ENCODE data around the gene B3GAT2. TPM values are rescaled to one million over a fixed set of nuclear protein-coding genes. Genes with fewer than 3 reads are reported as not detected.
"Not testable (repeated sequence)": the region's sequence is repeated elsewhere in the genome, so short reads cannot be mapped to it uniquely, and the experiment has no call there.

Gene B3GAT2
- total RNA-seq, 1 experiment from 2014 or later = not detected

DNA sequence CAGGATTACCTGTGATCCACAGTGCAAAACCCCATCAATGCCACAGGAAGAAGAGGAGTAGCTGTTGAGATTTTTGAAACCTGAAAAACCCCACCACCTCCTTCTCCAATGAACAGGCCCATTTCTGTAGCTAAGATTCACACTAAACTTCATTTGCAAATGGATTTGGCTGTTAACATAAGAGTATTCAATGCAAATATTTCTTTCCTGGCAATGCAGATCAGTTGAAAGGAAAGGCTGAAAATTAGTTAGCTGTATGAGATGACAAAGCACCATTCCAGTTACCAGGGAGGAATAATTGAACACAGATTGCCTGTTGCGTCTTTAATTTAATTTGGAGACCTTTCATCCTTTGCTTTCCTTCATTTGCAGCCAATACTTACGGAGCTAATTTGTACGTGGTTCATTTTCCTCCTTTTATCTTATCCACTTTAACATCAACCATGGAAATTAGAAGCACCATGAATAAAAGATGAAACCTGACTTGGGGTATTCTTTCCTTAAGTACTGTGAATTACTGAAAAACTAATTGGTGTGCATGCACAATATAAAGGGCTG, 4.2 kb downstream of the B3GAT2 start:
- no peak overlapping the region for H2AFZ ChIP-seq (ENCODE audit: low read length)
- no peak for DNase-seq
- 0 out of 2 replicates have a peak, but pooled peaks cover 3% of the 10 kb centered on the region for H3K4me1 ChIP-seq (ENCODE audit: low read length)
- no peaks in the 10 kb centered on the region for H3K9me2 ChIP-seq (replicated peaks; ENCODE audit: insufficient read depth, low read length)
- no peak overlapping the region for H3K4me2 ChIP-seq (ENCODE audit: low read depth, low read length, poor library complexity, severe bottlenecking)
- H3K9me3 ChIP-seq (ENCODE audit: low read length) = no peaks in the 10 kb centered on the region
- no peak overlapping the region for H3K4me3 ChIP-seq (ENCODE audit: low read length)
- no peak overlapping the region for H3K27ac ChIP-seq (ENCODE audit: low read length)
- H3K79me2 ChIP-seq (ENCODE audit: low read length) = no peaks in the 10 kb centered on the region
- no peaks in the 10 kb centered on the region for H3K27me3 ChIP-seq (ENCODE audit: low read length)
- no peak overlapping the region for H3K9ac ChIP-seq (ENCODE audit: low read length)
- H3K36me3 ChIP-seq (ENCODE audit: insufficient read depth, low read length) = no peaks in the 10 kb centered on the region
- no peaks in the 10 kb centered on the region for H4K20me1 ChIP-seq (ENCODE audit: insufficient read depth, low read depth, low read length)

DNA sequence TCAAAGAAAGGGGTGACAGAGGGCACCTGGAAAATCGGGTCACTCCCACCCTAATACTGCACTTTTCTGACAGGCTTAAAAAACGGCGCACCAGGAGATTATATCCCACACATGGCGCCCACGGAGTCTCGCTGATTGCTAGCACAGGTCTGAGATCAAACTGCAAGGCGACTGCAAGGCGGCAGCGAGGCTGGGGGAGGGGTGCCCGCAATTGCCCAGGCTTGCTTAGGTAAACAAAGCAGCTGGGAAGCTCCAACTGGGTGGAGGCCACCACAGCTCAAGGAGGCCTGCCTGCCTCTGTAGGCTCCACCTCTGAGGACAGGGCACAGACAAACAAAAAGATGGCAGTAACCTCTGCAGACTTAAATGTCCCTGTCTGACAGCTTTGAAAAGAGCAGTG, 12.5 kb downstream of the B3GAT2 start:
- H3K9me3 ChIP-seq (ENCODE audit: low read length); H3K4me1 ChIP-seq (ENCODE audit: low read length): not testable (repeated sequence)

GRCh38 chr6:70933853-70934252, 23.0 kb downstream of the B3GAT2 start:
- DNase-seq = no peak
- Histone ChIP-seq H2AFZ (ENCODE audit: low read length) (no peak overlapping the region), H3K9ac (ENCODE audit: low read length) (no peak overlapping the region), H3K4me2 (ENCODE audit: low read depth, low read length, poor library complexity, severe bottlenecking) (no peak overlapping the region), H3K9me2 (replicated peaks; ENCODE audit: insufficient read depth, low read length) (no peaks in the 10 kb centered on the region), H3K4me3 (ENCODE audit: low read length) (no peak overlapping the region), H4K20me1 (ENCODE audit: insufficient read depth, low read depth, low read length) (no peaks in the 10 kb centered on the region), H3K9me3 (ENCODE audit: low read length) (no peaks in the 10 kb centered on the region), H3K27ac (ENCODE audit: low read length) (no peak overlapping the region), H3K36me3 (ENCODE audit: insufficient read depth, low read length) (no peaks in the 10 kb centered on the region), H3K4me1 (ENCODE audit: low read length) (no peaks in the 10 kb centered on the region), H3K79me2 (ENCODE audit: low read length) (no peaks in the 10 kb centered on the region), H3K27me3 (ENCODE audit: low read length) (no peaks in the 10 kb centered on the region)

More for the DNA sequence above, 12.5 kb downstream of the B3GAT2 start:
- not testable (repeated sequence) for DNase-seq; H3K4me2 ChIP-seq (ENCODE audit: low read depth, low read length, poor library complexity, severe bottlenecking); H3K79me2 ChIP-seq (ENCODE audit: low read length); H3K9me2 ChIP-seq (replicated peaks; ENCODE audit: insufficient read depth, low read length); H3K36me3 ChIP-seq (ENCODE audit: insufficient read depth, low read length); H3K9ac ChIP-seq (ENCODE audit: low read length); H3K27me3 ChIP-seq (ENCODE audit: low read length); H3K27ac ChIP-seq (ENCODE audit: low read length); H4K20me1 ChIP-seq (ENCODE audit: insufficient read depth, low read depth, low read length); H3K4me3 ChIP-seq (ENCODE audit: low read length); H2AFZ ChIP-seq (ENCODE audit: low read length)

DNA sequence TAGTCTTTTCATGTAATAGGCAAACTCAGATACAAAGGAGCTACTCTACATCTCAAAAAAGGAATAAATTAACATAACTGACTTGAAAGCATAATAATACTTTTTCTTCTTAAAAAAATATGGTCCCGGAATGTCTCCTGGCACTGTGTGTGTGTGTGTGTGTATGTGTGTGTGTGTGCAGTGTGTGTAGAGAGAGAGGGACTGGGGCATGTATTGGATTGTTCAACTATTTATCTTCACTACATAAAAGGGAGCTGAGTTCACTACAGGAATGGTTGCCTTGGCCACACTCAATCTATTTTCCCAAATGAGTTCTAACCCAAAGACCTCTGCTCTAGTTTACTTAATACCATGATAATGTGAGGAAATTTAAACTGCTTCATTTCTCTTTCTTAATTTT, 51.1 kb downstream of the B3GAT2 start:
- H3K27me3 ChIP-seq (ENCODE audit: low read length) = no peaks in the 10 kb centered on the region
- no peaks in the 10 kb centered on the region for H3K9me2 ChIP-seq (replicated peaks; ENCODE audit: insufficient read depth, low read length)
- H2AFZ ChIP-seq (ENCODE audit: low read length) = no peak overlapping the region
- no peak overlapping the region for H3K4me3 ChIP-seq (ENCODE audit: low read length)
- H4K20me1 ChIP-seq (ENCODE audit: insufficient read depth, low read depth, low read length) = no peaks in the 10 kb centered on the region
- H3K27ac ChIP-seq (ENCODE audit: low read length) = no peak overlapping the region
- H3K79me2 ChIP-seq (ENCODE audit: low read length) = no peaks in the 10 kb centered on the region
- no peak overlapping the region for H3K4me2 ChIP-seq (ENCODE audit: low read depth, low read length, poor library complexity, severe bottlenecking)
- no peaks in the 10 kb centered on the region for H3K9me3 ChIP-seq (ENCODE audit: low read length)
- H3K36me3 ChIP-seq (ENCODE audit: insufficient read depth, low read length) = no peaks in the 10 kb centered on the region
- no peak for DNase-seq
- H3K9ac ChIP-seq (ENCODE audit: low read length) = no peak overlapping the region
- H3K4me1 ChIP-seq (ENCODE audit: low read length) = no peaks in the 10 kb centered on the region

- H3K79me2 ChIP-seq (ENCODE audit: low read length) = no peaks in the 10 kb centered on the region
- no peaks in the 10 kb centered on the region for H3K4me1 ChIP-seq (ENCODE audit: low read length)
- H3K4me2 ChIP-seq (ENCODE audit: low read depth, low read length, poor library complexity, severe bottlenecking) = no peak overlapping the region
- no peaks in the 10 kb centered on the region for H3K36me3 ChIP-seq (ENCODE audit: insufficient read depth, low read length)
- H3K9ac ChIP-seq (ENCODE audit: low read length) = no peak overlapping the region
- no peak overlapping the region for H3K4me3 ChIP-seq (ENCODE audit: low read length)
- DNase-seq = no peak
- H3K9me3 ChIP-seq (ENCODE audit: low read length) = no peaks in the 10 kb centered on the region
- H4K20me1 ChIP-seq (ENCODE audit: insufficient read depth, low read depth, low read length) = no peaks in the 10 kb centered on the region
- no peaks in the 10 kb centered on the region for H3K9me2 ChIP-seq (replicated peaks; ENCODE audit: insufficient read depth, low read length)
- H3K27me3 ChIP-seq (ENCODE audit: low read length) = no peaks in the 10 kb centered on the region
- no peak overlapping the region for H3K27ac ChIP-seq (ENCODE audit: low read length)
- no peak overlapping the region for H2AFZ ChIP-seq (ENCODE audit: low read length)
These were observed 53.0 kb downstream of the B3GAT2 start for GRCh38 chr6:70903665-70904452.

DNA sequence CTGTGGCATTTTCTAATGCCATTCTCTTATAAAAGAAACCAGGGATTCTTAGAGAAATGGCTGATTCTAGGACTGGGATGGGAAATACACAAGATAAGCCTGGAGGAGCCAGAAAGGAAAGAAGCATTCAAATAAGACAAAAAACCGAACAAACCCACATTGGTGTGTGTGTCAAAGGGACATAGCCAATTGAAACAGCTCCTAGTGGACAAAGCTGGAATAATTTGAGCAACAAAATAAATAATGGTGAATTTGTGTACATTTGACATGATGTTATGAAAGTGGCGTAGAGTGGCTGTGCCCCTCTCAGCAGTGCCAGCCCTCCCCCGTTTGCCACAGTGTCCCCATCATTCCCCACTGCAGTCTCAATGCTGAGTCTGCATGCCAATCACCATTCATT, 55.5 kb downstream of the B3GAT2 start:
- H3K36me3 ChIP-seq (ENCODE audit: insufficient read depth, low read length) = no peaks in the 10 kb centered on the region
- peak; percentile 43 for DNase-seq
- no peaks in the 10 kb centered on the region for H3K27me3 ChIP-seq (ENCODE audit: low read length)
- no peak overlapping the region for H2AFZ ChIP-seq (ENCODE audit: low read length)
- H3K9ac ChIP-seq (ENCODE audit: low read length) = no peak overlapping the region
- no peak overlapping the region for H3K27ac ChIP-seq (ENCODE audit: low read length)
- H3K79me2 ChIP-seq (ENCODE audit: low read length) = no peaks in the 10 kb centered on the region
- no peaks in the 10 kb centered on the region for H3K9me2 ChIP-seq (replicated peaks; ENCODE audit: insufficient read depth, low read length)
- no peak overlapping the region for H3K4me3 ChIP-seq (ENCODE audit: low read length)
- no peaks in the 10 kb centered on the region for H3K9me3 ChIP-seq (ENCODE audit: low read length)
- H3K4me1 ChIP-seq (ENCODE audit: low read length) = no peaks in the 10 kb centered on the region
- H4K20me1 ChIP-seq (ENCODE audit: insufficient read depth, low read depth, low read length) = no peaks in the 10 kb centered on the region
- H3K4me2 ChIP-seq (ENCODE audit: low read depth, low read length, poor library complexity, severe bottlenecking) = no peak overlapping the region

- H3K4me1 ChIP-seq (ENCODE audit: low read length) = no peaks in the 10 kb centered on the region
These were observed 56.8 kb downstream of the B3GAT2 start for GRCh38 chr6:70900047-70900446.

GRCh38 chr6:70894001-70894400, 62.9 kb downstream of the B3GAT2 start:
- Histone ChIP-seq H3K36me3 (ENCODE audit: insufficient read depth, low read length) (no peaks in the 10 kb centered on the region), H3K79me2 (ENCODE audit: low read length) (no peaks in the 10 kb centered on the region), H3K4me3 (ENCODE audit: low read length) (no peak overlapping the region), H4K20me1 (ENCODE audit: insufficient read depth, low read depth, low read length) (no peaks in the 10 kb centered on the region), H3K4me1 (ENCODE audit: low read length) (no peaks in the 10 kb centered on the region), H3K4me2 (ENCODE audit: low read depth, low read length, poor library complexity, severe bottlenecking) (no peak overlapping the region), H3K27me3 (ENCODE audit: low read length) (no peaks in the 10 kb centered on the region), H3K9ac (ENCODE audit: low read length) (no peak overlapping the region), H2AFZ (ENCODE audit: low read length) (no peak overlapping the region), H3K9me2 (replicated peaks; ENCODE audit: insufficient read depth, low read length) (no peaks in the 10 kb centered on the region), H3K9me3 (ENCODE audit: low read length) (no peaks in the 10 kb centered on the region), H3K27ac (ENCODE audit: low read length) (no peak overlapping the region)
- no peak for DNase-seq

More at GRCh38 chr6:70900047-70900446, 56.8 kb downstream of the B3GAT2 start:
- Histone ChIP-seq H3K9me2 (replicated peaks; ENCODE audit: insufficient read depth, low read length) (no peaks in the 10 kb centered on the region), H3K4me3 (ENCODE audit: low read length) (no peak overlapping the region), H3K4me2 (ENCODE audit: low read depth, low read length, poor library complexity, severe bottlenecking) (no peak overlapping the region), H3K36me3 (ENCODE audit: insufficient read depth, low read length) (no peaks in the 10 kb centered on the region), H3K9me3 (ENCODE audit: low read length) (no peaks in the 10 kb centered on the region), H3K27ac (ENCODE audit: low read length) (no peak overlapping the region), H4K20me1 (ENCODE audit: insufficient read depth, low read depth, low read length) (no peaks in the 10 kb centered on the region), H3K9ac (ENCODE audit: low read length) (no peak overlapping the region), H3K27me3 (ENCODE audit: low read length) (no peaks in the 10 kb centered on the region), H3K79me2 (ENCODE audit: low read length) (no peaks in the 10 kb centered on the region), H2AFZ (ENCODE audit: low read length) (no peak overlapping the region)
- no peak for DNase-seq

Data from Karpas-422 (cell line).